OCI-LY7 (cell line): Measurements from ENCODE around the gene INPP5A. TPM values are rescaled to one million over a fixed set of nuclear protein-coding genes. Genes with fewer than 3 reads are reported as not detected.

ENCODE experiments used
- BruUV-seq: library from RNA; stranded (reverse); fragments of 400-500 nt; replicated peaks from 2 replicates; lab custom pipeline; 2021; lab: Mats Ljungman, UMichigan
- CTCF ChIA-PET: fragments of 300-600 bp; sonication (Branson Sonifier 250); formaldehyde crosslinking; loops from one replicate; lab custom pipeline; 2022; ENCODE audit warnings: antibody characterized with exemption; ENCODE audit not compliant: unreplicated experiment; lab: Charles Lee
- POLR2A ChIA-PET: fragments of 300-600 bp; sonication (Branson Sonifier 250); formaldehyde crosslinking; loops from one replicate; lab custom pipeline; 2022; ENCODE audit warnings: antibody characterized with exemption; lab: Charles Lee
- DNase-seq: peaks from one replicate; pipeline ENCODE4 v3.0.0-alpha.2; 2015; ENCODE audit warnings: low spot score
- H2AFZ ChIP-seq: fragments of 200-600 bp; sonication (generic), shearing (Covaris generic); 2 replicates; pipeline ENCODE4 v1.6.1; 2014; ENCODE audit warnings: mild to moderate bottlenecking, antibody characterized with exemption, low read length, moderate library complexity
- H3K27ac ChIP-seq: fragments of 200-600 bp; sonication (generic); 2 replicates; pipeline ENCODE4 v1.5.1; 2014; ENCODE audit warnings: mixed run types, low read depth, mild to moderate bottlenecking, moderate library complexity, low read length, inconsistent platforms; ENCODE audit not compliant: poor library complexity, severe bottlenecking
- H3K36me3 ChIP-seq: fragments of 200-600 bp; sonication (generic); 2 replicates; pipeline ENCODE4 v1.6.1; 2014; ENCODE audit warnings: mild to moderate bottlenecking, antibody characterized with exemption, low read length, moderate library complexity, mixed read lengths; ENCODE audit not compliant: insufficient read depth
- H3K4me1 ChIP-seq: fragments of 200-600 bp; sonication (generic); 2 replicates; pipeline ENCODE4 v1.5.1; 2014; ENCODE audit warnings: mild to moderate bottlenecking, low read length; ENCODE audit not compliant: insufficient read depth, poor library complexity, severe bottlenecking
- H3K4me2 ChIP-seq: fragments of 200-600 bp; sonication (generic); 2 replicates; pipeline ENCODE4 v1.6.1; 2014; ENCODE audit warnings: mild to moderate bottlenecking, low read length
- H3K4me3 ChIP-seq: fragments of 200-600 bp; sonication (generic); 2 replicates; pipeline ENCODE4 v1.5.1; 2014; ENCODE audit warnings: mild to moderate bottlenecking, low read depth, low read length; ENCODE audit not compliant: poor library complexity, severe bottlenecking
- H3K79me2 ChIP-seq: fragments of 200-600 bp; sonication (generic); 2 replicates; pipeline ENCODE4 v1.6.1; 2016; ENCODE audit warnings: low read depth, mild to moderate bottlenecking, low read length, moderate library complexity, mixed read lengths; ENCODE audit not compliant: insufficient read depth
- H3K9me2 ChIP-seq: fragments of 200-600 bp; sonication (generic); 2 replicates; pipeline ENCODE4 v1.6.1; 2016; ENCODE audit warnings: mild to moderate bottlenecking, low read length, mixed read lengths; ENCODE audit not compliant: insufficient read depth
- H3K9me3 ChIP-seq: fragments of 200-600 bp; sonication (generic); 2 replicates; pipeline ENCODE4 v1.6.1; 2014; ENCODE audit warnings: mild to moderate bottlenecking, mixed run types, low read length, mixed read lengths
- H4K20me1 ChIP-seq: fragments of 200-600 bp; sonication (generic); 2 replicates; pipeline ENCODE4 v1.6.1; 2014; ENCODE audit warnings: mild to moderate bottlenecking, antibody characterized with exemption, low read length, moderate library complexity, mixed read lengths; ENCODE audit not compliant: insufficient read depth
- EZH2phosphoT487 ChIP-seq: fragments of 200-600 bp; sonication (generic); IDR thresholded peaks from 2 replicates; pipeline ENCODE4 v1.6.1; 2018; ENCODE audit warnings: low read depth, borderline replicate concordance, mild to moderate bottlenecking, mixed run types, antibody characterized with exemption, low read length, moderate library complexity, mixed read lengths
- intact Hi-C: fragments of 100-400 bp; cut with micrococcal nuclease; formaldehyde crosslinking; loops from one replicate; pipeline ENCODE4 v1.10.0; 2022; ENCODE audit not compliant: unreplicated experiment
- total RNA-seq, 2 experiments: library from RNA; depleted of rRNA in 1 of 2; stranded (reverse); fragments of >200 nt in 1 of 2; shearing (Covaris generic) in 1 of 2; gene quantifications; 2 replicates each; pipeline ENCODE4 v1.2.3, GENCODE V29; 2014 to 2022
- TF ChIP-seq, protein P1 (sequence below): fragments of 200-600 bp; sonication (generic); conservative IDR thresholded peaks from 2 replicates; pipeline ENCODE4 v1.5.1; 2014; ENCODE audit warnings: mild to moderate bottlenecking, antibody characterized with exemption, low read length, moderate library complexity, mixed read lengths

The INPP5A gene
- total RNA-seq, 2 experiments from 2014 or later, result 14.5 to 18.4 TPM

DNA sequence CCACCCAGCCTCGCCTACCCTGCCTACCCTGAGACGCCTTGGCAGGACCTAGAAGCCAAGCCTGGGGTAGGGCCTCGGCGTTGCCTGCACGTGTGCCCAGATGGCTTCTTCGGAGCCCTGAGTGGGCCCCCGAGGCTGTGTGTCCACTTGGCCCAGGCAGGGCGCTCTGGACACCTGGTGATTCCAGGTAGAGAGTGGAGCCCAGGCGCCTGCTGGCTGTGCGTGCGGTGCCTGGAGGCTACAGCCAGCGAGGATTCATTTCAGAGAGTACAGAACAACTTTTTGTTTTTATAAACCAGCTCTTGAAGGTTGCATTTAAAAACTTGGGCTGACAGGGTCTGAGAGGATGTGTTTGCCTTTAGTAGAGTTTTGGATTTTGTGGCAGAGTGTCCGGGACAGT is 208.4 kb downstream of the INPP5A start:
- DNase-seq, result no peak
- POLR2A ChIA-PET, result no interaction called here
- no peak overlapping the region for H3K27ac ChIP-seq
- H3K4me2 ChIP-seq, result no peak overlapping the region
- no TSS peak for BruUV-seq
- TF ChIP-seq, protein P1, sequence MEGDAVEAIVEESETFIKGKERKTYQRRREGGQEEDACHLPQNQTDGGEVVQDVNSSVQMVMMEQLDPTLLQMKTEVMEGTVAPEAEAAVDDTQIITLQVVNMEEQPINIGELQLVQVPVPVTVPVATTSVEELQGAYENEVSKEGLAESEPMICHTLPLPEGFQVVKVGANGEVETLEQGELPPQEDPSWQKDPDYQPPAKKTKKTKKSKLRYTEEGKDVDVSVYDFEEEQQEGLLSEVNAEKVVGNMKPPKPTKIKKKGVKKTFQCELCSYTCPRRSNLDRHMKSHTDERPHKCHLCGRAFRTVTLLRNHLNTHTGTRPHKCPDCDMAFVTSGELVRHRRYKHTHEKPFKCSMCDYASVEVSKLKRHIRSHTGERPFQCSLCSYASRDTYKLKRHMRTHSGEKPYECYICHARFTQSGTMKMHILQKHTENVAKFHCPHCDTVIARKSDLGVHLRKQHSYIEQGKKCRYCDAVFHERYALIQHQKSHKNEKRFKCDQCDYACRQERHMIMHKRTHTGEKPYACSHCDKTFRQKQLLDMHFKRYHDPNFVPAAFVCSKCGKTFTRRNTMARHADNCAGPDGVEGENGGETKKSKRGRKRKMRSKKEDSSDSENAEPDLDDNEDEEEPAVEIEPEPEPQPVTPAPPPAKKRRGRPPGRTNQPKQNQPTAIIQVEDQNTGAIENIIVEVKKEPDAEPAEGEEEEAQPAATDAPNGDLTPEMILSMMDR, result no peak
- TF ChIP-seq EZH2phosphoT487, result no peak
- H2AFZ ChIP-seq, result no peak overlapping the region
- H3K4me3 ChIP-seq, result no peak overlapping the region
- no peaks in the 10 kb centered on the region for H3K79me2 ChIP-seq
- H4K20me1 ChIP-seq, result no peaks in the 10 kb centered on the region
- H3K9me2 ChIP-seq, result no peaks in the 10 kb centered on the region
- intact Hi-C loops, result no loop called here
- no peaks in the 10 kb centered on the region for H3K36me3 ChIP-seq
- H3K9me3 ChIP-seq, result no peaks in the 10 kb centered on the region
- no peaks in the 10 kb centered on the region for H3K4me1 ChIP-seq
- CTCF ChIA-PET, result no interaction called here

GRCh38 chr10:132746386-132746785 is 208.8 kb downstream of the INPP5A start:
- Histone ChIP-seq H3K4me1 (no peaks in the 10 kb centered on the region), H3K9me3 (no peaks in the 10 kb centered on the region), H3K36me3 (no peaks in the 10 kb centered on the region), H3K79me2 (no peaks in the 10 kb centered on the region), H3K4me2 (no peak overlapping the region), H4K20me1 (no peaks in the 10 kb centered on the region), H3K27ac (no peak overlapping the region), H3K9me2 (no peaks in the 10 kb centered on the region), H2AFZ (no peak overlapping the region), H3K4me3 (no peak overlapping the region)
- BruUV-seq, result no TSS peak
- intact Hi-C loops, result no loop called here
- POLR2A ChIA-PET, result no interaction called here
- CTCF ChIA-PET, result no interaction called here
- TF ChIP-seq, protein P1, result no peak
- TF ChIP-seq EZH2phosphoT487, result no peak
- DNase-seq, result no peak

GRCh38 chr10:132746801-132747625 is 209.4 kb downstream of the INPP5A start:
- Histone ChIP-seq H2AFZ (no peak overlapping the region), H3K79me2 (no peaks in the 10 kb centered on the region), H3K4me2 (no peak overlapping the region), H3K36me3 (no peaks in the 10 kb centered on the region), H3K9me2 (no peaks in the 10 kb centered on the region), H3K27ac (no peak overlapping the region), H3K4me3 (no peak overlapping the region), H3K9me3 (no peaks in the 10 kb centered on the region), H4K20me1 (no peaks in the 10 kb centered on the region), H3K4me1 (no peaks in the 10 kb centered on the region)
- TF ChIP-seq, protein P1, result no peak
- no peak for TF ChIP-seq EZH2phosphoT487
- intact Hi-C loops, result no loop called here
- POLR2A ChIA-PET, result no interaction called here
- BruUV-seq, result no TSS peak
- CTCF ChIA-PET, result no interaction called here
- no peak for DNase-seq
